CMK (cell line): ENCODE measurements around the gene MACROD2.

Experiments used
- DNase-seq: peaks from one replicate; pipeline ENCODE4 v3.0.0-alpha.2; 2010; ENCODE audit warnings: low read depth

MACROD2 gene

DNA sequence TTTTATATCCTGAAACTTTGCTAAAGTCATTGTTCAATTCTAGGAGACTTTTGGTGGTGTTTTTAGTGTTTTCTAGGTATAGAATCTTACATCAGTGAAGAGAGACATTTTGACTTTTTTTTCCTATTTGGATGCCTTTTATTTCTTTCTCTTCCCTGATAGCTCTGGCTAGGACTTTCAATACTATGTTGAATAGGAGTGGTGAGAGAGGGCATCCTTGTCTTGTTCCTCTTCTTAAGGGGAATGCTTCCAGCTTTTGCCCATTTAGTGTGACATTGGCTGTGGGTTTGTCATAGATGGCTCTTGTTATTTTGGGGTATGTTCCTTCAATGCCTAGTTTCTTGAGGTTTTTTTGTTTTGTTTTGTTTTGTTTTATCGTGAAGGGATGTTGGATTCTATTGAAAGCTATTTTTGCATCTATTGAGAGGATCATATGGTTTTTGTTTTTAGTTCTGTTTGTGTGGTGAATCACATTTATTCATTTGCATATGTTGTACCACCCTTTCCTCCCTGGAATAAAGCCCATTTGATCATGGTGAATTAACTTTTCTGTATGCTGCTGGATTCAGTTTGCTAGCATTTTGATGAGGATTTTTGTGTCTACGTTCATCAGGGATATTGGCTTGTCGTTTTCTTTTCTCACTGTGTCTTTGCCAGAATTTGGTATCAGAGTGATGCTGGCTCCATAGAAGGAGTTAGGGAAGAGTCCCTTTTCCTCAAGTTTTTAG lies 882.1 kb downstream of the MACROD2 start:
- DNase-seq: no peak

DNA sequence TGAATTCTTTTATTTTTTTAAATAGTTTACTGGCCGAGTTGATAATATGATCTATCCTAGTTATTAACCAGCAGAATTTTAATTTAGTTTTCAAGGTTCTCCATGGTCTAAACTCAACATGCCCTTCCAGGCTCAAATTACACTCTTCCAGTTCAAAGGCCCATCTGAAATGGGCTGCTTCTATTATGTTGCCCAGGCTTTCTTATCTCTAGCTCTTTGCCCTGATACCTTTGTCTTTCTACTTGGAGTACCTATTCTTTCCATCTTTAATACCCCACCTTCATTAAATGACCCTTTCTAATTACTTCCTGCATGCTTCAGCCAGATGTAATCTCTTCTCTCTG lies 883.3 kb downstream of the MACROD2 start:
- no peak for DNase-seq

DNA sequence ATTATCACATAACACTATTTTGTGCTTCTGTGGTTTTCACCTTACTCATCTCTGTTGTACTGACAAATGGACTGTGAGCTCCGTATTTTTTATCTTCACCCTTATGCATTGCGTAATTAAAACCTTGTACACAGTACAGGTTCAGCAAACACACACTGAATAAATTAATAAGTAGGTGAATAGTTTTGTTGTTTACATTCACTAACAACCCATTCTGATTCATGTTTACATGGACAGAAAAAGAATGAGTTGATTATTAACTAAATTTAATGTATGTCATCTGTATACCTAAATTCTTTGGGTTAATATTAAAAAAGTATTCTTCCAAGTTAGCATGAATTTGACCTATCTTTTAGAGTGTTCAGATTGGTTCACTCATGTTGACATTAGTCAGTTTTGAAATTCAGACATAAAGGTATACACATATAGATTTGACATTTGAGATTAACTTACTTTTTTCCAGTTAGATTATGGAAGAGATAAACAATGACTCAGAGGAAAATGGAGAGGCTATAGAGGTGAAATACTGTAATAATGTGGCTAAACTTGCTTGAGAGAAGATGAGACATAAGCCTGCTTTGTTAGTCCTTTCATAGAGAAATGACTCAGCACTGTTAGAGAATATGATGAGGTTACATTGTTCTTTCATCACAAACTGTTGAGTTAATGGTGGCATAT lies 883.8 kb downstream of the MACROD2 start:
- no peak for DNase-seq

DNA sequence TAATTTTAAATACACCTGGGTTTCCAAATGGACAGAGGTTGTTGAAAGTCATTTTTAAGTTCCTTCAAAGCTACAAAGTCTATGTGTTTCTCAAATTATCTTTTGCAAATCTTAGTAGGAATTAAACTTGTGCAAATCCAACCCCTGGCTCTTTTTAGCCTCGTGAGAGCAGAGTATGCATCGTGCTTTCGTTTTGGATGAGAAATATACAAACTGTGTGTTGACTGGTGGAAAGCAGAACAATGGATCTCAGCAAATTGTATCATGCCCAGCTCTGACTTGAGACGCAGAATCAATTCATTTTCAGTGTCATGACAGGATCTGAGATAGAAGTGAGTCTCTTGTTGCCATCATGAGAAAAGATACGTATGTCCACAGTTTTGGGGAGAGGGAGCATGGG lies 884.5 kb downstream of the MACROD2 start:
- DNase-seq: no peak

DNA sequence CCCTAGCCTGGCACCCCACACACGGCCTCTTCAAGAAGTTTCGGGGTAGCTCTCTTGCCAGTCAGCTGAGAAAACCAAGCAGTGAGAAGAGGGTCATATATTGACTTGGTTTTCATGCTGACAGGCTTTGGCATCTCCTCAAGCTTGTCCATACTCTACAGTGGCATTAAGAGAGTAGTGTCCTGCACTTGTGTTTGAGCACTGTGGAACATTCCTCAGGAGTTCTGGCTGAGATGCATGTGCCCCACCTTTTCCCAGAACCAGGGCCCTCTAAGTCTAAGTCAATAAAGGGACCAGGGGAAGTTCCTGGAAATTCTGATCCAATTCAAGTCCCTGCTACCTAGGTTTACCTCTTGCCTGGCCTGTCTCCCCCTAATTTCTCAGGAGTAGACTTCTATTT lies 886.2 kb downstream of the MACROD2 start:
- no peak for DNase-seq

DNA sequence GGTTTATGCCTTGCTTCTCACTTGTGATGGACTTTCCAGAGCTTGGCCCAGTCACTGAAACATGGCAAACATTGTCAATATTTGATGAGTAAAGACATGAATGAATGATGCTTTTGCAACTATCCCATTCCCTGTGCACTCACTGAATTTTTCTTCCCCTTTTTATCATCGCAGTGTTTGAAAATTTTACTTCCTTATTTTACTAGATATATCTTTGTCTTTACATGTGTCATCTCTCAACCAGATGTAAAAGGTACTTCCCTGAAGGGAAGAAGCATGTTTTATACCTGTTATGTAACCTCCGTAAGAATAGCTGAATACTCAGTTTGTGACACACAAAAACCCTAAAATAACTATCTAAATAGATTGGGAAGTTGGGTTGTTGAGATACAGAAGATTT lies 886.8 kb downstream of the MACROD2 start:
- DNase-seq: no peak

DNA sequence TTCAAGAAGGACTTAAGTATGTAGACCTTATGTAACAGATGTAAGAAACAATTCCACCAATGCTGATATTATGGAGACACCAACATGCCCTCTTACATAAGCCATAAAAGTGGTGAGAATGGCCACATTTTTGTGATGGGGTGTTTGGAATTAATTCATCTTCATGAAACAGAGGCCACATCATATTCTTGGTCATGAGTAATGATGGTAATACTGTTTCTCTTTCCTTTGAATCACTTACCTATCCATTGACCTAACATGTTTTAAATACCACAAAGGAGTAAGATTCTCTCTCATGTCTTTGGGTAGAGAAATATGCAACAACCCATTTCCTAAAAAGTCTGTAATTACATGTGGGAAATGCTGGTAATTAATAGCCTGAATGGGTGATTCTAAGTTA lies 887.5 kb downstream of the MACROD2 start:
- DNase-seq: no peak

DNA sequence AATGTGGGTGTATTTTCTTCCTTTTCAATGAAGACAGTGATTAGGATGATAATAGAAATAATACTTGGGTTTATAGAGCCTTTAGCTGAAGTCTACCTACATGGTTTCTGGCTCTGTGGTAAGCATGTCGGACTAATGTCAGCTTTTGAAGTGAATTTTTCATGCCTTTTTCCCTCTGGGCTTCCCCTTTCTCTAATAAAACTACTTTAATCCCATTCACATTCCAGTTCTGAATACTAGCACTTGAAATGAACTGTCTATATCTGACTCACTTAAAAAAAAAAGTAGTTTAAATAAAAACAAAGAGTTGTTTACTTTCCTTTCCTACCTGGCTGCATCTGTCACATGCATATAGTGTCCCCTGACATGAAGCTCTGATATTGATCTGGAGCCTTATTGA lies 888.0 kb downstream of the MACROD2 start:
- no peak for DNase-seq

DNA sequence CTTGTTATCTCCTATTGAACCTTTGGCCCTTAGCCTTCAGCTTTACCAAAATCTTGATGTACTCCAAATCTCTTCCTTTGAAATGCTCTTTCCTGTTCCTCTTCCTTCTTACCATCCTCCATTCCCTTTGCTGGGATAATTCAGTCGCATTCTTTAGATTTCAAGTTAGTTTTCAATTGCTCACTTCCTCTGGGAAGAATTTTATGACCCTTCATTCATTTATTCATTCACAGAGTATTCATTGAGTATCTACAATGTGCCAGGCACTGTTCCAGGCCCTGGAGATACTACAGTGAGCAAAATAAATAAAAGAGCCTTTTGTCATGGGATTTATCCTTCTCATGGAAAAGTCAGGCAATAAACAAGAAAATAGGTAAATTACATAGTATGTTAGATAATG lies 890.3 kb downstream of the MACROD2 start:
- DNase-seq: no peak

DNA sequence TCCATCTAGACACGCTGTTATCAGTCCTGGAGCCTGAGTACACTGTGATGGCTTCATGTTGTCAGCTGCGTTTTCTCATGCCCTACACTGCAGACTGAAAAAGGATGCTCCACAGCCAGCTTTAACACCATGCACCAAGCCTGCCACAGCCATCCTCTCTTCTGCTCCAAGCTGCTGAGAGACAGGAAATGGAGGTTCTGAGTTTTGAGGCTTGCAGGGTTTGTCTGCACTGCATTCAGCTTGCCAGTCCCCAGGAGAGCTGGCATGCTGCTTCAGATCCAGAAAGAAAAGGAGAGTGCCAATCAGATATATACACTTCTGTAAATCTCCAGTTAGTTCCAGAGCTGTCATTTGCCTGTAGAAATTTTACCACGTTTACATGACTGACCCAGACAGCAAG lies 892.8 kb downstream of the MACROD2 start:
- DNase-seq: no peak

DNA sequence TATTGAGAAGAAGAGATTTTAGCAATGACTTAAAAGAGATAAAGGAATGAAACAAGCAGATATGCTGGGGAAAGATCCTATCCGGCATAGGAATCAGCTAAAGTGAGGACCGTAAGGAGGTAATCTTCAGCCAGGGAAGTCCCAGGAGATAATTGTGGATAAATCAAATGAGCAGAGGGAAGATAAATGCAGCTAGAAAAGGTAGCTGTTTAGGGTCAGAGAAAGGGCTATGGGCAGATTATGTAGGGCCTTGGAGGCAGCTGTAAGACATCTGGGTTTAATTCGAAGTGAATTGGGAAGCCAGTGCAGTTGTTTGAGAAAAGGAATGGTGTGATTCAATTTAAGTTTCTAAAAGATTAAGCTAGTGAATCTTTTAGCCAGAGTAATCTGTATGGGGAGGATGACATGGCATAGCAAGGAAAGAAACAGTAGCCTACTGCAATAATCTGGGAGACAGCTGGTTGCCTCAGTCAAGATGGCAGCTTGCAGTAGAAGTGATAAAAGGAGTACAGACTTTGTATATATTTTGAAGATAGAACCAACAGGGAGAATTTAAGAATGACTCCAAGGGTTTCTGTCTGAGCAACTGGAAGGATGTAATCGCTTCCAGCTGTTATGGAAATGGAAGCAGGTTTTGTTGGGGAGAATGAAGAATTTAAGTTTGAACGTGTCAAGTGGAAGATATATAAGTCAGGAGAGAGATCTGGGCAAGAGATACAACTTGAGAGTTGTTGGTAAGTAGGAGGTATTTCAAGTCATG lies 894.4 kb downstream of the MACROD2 start:
- DNase-seq: no peak

DNA sequence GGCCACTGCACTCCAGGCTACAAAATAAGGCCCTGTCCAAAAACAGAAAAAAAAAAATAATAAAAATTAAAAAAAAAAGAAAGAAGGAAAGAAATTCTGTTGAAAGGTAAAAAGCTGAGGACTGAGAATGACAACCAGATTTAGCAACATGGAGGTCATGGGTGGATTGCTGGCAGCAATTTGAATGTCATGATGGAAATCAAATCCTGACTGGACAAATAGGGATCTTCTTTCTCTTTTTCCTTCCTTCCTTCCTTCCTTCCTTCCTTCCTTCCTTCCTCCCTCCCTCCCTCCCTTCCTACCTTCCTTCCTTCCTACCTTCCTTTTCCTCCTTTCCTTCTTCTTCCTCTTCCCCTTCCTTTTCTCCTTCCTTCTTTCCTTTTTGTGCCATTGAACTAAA lies 895.4 kb downstream of the MACROD2 start:
- DNase-seq: no peak

DNA sequence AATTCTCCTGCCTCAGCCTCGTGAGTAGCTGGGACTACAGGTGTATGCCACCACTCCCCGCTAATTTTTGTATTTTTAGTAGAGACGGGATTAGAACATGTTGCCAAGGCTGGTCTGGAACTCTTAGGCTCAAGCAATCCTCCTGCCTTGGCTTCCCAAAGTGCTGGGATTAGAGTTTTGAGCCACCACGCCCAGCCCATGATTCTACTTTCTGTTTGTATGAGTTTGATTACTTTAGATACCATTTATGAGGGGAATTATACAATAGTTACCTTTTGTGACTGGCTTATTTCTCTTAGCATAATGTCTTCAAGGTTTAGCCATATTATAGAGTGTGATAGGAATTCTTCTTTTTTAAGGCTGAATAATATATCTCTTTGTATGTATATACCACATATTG lies 897.5 kb downstream of the MACROD2 start:
- DNase-seq: no peak

DNA sequence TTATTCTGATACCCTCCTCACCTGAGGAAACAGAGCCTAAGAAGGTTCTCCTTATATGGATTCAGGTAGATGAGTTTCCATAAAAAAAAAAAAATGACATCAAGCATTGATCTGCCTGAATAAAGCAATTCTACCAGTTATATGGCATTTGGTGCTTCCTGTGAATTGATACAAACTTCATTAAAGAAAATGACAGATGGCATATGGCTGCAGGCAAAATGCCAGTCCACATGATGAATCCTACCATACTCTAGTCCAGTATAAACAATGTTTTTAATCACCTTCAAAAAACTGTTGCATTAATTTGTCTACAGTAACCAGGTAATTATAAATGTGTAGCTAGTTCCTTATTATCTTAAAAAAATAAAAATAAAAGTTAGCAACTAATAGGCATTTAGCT lies 901.3 kb downstream of the MACROD2 start:
- DNase-seq: no peak

DNA sequence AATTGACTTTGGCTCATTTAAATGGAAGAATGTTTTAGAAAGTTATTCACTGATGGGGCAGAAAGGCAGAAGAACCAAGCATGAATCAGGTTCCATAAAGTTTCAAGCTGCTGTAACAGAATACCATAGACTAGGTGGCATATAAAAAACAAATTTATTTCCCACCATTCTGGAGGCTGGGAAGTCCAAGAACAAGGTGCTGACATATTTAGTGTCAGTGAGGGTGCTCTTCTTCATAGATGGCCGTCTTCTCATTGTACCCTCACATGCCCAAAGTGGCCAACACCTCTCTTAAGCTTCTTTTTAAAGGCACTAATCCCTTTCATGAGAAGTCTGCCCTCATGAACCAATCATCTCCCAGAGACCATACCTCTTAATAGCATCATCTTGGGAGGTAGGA lies 902.3 kb downstream of the MACROD2 start:
- no peak for DNase-seq

DNA sequence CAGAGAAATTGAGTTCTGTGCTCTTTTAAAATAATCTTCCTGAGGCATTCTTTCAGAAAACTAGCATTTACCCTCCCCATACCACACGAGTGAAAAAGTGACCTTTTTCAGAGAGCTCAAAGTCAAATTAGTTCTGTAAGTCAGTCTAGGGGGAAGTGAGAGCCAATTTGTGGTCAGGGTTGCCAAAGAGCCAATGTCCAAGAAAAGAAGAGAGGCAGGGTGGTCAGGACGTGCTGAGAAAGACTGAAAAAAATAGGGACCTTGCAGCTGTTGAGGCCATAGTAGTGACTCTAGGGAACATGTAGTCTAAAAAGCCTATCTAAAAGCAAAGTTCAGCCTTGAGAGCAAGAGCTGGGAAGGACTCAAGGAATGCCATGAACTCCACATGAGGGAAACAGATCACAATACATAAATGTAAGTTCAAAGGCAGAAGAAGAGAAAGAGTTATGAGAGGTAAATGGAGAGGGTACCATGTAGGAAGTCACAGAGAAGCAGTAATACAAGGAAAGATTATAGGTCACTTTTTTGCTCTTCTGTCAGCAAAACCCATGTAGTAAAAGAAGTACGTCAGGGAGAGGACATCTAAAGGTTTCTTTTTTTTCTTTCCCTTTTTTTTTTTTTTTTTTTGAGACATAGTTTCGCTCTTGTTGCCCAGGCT lies 907.2 kb downstream of the MACROD2 start:
- DNase-seq: no peak

DNA sequence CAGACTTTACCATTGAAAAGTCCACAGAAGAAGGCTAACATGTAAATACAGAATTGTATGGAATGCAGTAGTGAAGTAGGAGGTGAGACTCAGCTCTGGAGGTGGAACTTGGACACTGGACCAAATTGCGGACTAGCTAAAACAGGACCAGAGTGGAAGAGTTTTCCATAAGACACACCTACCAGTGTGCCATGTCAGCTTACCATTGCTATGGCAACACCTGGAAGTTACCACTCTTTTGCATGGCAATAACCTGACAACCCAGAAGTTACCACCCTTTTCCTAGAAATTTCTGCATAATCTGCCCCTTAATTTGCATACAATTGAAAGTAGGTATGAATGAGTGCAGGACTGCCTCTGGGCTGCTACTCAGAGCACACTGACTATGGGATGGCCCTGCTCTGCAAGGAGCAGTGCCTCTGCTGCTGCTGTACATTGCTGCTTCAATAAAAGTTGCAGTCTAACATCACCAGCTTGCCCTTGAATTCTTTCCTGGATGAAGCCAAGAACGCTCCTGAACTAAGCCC lies 911.7 kb downstream of the MACROD2 start:
- DNase-seq: no peak

DNA sequence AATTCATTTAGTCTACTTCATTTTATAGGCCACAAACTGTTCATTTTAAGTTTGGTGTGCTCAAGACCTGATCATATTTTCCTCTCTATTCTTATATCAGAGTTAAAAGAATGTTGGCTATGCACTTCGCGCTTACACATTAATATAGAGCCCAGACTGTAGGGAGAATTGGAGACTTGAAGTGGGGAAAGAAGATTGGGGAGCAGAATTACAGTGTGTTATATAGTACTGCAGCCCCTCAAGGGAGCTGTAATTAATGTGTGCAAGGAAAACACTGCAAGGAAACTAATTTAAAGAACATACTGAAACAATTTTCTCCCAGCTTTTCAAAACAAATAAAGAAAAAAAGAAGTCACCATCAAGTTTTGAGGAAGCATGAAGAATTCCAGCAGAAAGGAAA lies 914.8 kb downstream of the MACROD2 start:
- no peak for DNase-seq

DNA sequence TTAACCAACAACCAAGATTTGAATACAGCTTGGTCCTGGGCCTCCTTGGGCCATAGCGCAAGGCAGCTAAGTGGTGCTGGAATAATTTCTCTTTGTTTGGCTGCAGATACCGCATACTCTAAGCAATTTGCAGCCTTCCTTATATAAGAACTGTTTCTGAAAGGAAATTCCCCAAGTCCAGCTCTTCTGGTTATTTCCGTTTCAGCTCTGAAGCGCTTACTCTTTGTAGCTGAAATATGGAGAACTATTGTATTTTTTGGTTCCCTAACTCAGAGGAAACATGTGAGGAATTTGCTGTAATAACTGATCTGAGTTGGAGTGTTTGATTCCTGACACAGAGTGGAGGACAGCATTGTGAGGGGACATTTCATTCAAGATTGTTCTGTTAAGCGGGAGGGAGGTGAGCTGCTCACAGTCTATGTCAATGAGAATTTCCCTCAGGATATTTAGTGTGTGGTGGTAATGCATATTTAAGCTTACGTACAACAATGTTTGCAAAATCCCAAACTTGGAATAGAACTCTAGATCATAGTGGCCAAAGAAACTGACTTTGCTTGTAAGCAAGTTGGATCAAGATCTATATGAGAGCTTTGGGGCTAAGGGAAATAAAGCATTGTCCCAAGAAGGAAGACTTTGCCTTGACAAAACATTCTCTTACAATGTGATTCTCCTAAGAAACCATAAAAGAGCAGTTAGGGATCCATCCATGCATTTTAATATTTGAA lies 918.7 kb downstream of the MACROD2 start:
- no peak for DNase-seq

DNA sequence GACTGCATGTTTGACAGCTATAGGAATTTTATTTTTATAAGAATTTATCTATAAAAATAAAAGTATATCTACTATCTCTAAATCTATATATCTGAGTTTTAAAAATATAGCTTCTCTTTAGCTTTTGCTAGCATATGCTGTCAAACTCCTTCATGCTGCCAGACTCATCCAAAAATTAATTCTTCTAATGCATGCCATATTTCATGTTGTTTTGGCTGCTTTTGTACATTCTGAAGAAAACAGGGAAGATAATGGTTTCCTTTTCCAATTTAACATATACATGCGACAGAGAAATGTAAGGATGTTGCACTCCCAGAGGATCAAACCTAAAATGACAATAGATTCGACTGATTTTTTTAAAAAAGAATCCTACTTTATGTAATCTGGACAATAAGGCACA lies 919.3 kb downstream of the MACROD2 start:
- no peak for DNase-seq

DNA sequence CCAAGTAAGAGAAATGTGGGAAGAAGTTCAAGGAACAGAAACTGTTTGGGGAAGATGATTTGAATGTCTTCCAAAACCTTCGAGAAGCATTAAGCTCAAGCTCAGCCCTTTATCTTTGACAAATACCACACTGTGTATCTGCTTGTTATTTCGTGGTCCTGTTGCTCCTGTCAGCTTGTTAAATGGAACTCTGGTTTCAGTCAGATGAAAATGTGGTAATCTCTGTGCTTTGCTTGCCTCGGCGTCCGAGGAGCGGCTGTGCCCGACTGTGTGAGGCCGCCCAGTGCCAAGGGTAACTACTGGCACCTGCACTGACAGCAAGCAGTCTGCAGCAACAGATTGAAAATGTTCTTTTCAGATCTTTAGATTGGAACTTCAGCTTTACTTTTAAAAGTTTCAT lies 920.0 kb downstream of the MACROD2 start:
- no peak for DNase-seq

DNA sequence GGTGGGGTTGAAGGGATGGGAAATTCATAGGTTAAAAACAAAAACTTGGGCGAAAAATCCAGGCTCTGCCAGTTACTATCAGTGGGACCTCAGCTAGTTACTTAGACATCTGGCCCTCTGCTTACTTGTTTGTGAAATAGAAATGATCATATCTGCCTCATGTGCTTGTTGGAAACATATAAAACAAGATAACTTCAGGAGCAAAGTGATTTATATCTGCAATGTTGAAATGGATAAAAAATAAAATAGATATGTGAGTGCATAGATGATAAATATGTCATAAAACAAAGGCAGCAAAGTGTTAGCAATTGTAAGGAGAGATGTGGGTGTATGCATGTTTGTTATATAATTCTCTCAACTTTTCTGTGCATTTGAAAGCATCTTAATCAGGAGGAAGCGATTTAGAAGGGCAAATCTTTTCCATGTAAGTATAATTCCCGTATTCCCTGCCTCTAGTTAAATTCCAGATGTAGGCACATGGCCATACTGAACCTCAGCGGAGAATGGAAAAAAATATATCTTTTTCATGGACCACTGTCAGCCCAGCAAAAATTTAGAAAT lies 921.1 kb downstream of the MACROD2 start:
- no peak for DNase-seq
